Measurements from ENCODE around the gene ARNT2.

DNA sequence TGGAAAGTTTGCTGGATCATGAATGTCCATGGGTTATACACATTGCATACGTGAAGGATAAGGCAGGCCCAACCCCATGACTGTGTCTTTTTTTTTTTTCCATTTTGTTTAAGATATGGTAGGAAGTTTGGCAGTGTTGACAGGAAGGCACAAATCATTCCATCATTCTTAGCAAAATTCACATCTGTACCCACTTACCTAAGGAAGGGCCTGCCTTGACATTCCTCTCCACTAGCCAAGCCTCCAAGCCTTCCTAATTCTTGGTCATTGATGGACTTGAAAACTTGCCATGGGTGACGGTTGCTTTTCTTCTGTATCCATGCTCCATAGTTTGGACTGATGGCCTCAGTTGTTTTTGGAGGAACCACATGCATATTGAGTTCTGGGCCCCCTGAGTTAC is 54.4 kb downstream of the ARNT2 start:
- TF ChIP-seq CHD2 (IDR thresholded peaks at IDR 0.05; ENCODE audit: low read length, partially characterized antibody): no peak
- TF ChIP-seq RFX5 (IDR thresholded peaks at IDR 0.05; ENCODE audit: low read length): no peak
- no peak for TF ChIP-seq EZH2phosphoT487 (IDR thresholded peaks at IDR 0.05; ENCODE audit: borderline replicate concordance, low read depth)
- TF ChIP-seq, protein P1, sequence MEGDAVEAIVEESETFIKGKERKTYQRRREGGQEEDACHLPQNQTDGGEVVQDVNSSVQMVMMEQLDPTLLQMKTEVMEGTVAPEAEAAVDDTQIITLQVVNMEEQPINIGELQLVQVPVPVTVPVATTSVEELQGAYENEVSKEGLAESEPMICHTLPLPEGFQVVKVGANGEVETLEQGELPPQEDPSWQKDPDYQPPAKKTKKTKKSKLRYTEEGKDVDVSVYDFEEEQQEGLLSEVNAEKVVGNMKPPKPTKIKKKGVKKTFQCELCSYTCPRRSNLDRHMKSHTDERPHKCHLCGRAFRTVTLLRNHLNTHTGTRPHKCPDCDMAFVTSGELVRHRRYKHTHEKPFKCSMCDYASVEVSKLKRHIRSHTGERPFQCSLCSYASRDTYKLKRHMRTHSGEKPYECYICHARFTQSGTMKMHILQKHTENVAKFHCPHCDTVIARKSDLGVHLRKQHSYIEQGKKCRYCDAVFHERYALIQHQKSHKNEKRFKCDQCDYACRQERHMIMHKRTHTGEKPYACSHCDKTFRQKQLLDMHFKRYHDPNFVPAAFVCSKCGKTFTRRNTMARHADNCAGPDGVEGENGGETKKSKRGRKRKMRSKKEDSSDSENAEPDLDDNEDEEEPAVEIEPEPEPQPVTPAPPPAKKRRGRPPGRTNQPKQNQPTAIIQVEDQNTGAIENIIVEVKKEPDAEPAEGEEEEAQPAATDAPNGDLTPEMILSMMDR (IDR thresholded peaks at IDR 0.05): no peak
